Activated naive CD4-positive, alpha-beta T cell treated with anti-CD3 and anti-CD28 coated beads for 36 hours (primary cell): ENCODE results near the gene MCF2. TPM values are rescaled to one million over a fixed set of nuclear protein-coding genes. Genes with fewer than 3 reads are reported as not detected.
A peak's percentile ranks its signal among the peaks of the same experiment; 100 is the strongest.

Experiments used
- CTCF ChIA-PET: fragments of 350-600 bp; sonication (Branson Sonifier 250); formaldehyde crosslinking; loops from one replicate; lab custom pipeline; 2021; ENCODE audit warnings: antibody characterized with exemption; lab: Charles Lee
- DNase-seq: peaks from one replicate; pipeline ENCODE4 v3.0.0-alpha.2; 2020
- H3K27ac Mint-ChIP-seq: one replicate; pipeline ENCODE4 v1.8.0; 2021; ENCODE audit warnings: mild to moderate bottlenecking, mixed read lengths
- H3K27me3 Mint-ChIP-seq: one replicate; pipeline ENCODE4 v1.8.0; 2021; ENCODE audit warnings: low read depth, mixed read lengths
- H3K36me3 Mint-ChIP-seq: one replicate; pipeline ENCODE4 v1.8.0; 2021; ENCODE audit warnings: low read depth, mixed read lengths
- H3K4me1 Mint-ChIP-seq: one replicate; pipeline ENCODE4 v1.8.0; 2021; ENCODE audit warnings: low read depth, mixed read lengths
- H3K4me3 Mint-ChIP-seq: one replicate; pipeline ENCODE4 v1.8.0; 2021; ENCODE audit warnings: mild to moderate bottlenecking, moderate library complexity, mixed read lengths
- H3K9me3 Mint-ChIP-seq: one replicate; pipeline ENCODE4 v1.8.0; 2021; ENCODE audit warnings: mixed read lengths
- intact Hi-C: fragments of 100-400 bp; cut with micrococcal nuclease; formaldehyde crosslinking; loops from one replicate; pipeline ENCODE4 v1.15.1; 2023
- total RNA-seq, 2 experiments: library from RNA; stranded (reverse); gene quantifications; one replicate each; pipeline ENCODE4 v1.2.3, GENCODE V29; 2021

MCF2 gene
- total RNA-seq, 2 experiments from 2014 or later = 0.07 to 0.10 TPM

- no peaks in the 10 kb centered on the region for H3K27me3 Mint-ChIP-seq
- no peaks in the 10 kb centered on the region for H3K36me3 Mint-ChIP-seq
- H3K27ac Mint-ChIP-seq = no peak overlapping the region
- no peak for DNase-seq
- CTCF ChIA-PET = no interaction called here
- intact Hi-C loops = no loop called here
- H3K9me3 Mint-ChIP-seq = no peaks in the 10 kb centered on the region
- H3K4me1 Mint-ChIP-seq = no peaks in the 10 kb centered on the region
- H3K4me3 Mint-ChIP-seq = no peak overlapping the region
Measured at GRCh38 chrX:139563251-139563650, 144.7 kb downstream of the MCF2 start.

DNA sequence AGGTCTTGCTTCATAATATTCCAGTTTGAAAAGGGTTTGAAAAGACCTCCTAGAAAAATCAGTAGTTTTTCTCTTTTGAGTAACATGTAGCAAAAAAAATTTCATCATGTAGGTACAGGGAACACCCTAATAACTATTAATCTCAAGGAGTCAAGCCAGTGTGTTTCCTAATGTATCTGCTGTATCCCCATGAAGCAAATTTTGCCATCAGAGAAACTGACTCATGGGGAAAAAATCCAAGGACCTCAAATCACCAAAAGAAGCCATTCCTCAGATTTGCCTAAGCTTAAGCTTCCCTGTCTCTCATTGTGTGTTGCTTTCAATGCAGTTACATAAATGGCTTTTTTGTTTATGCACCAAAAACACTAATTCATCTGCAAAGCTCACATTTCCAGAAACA, 147.7 kb downstream of the MCF2 start:
- Mint-ChIP-seq H3K4me3 (no peak overlapping the region), H3K4me1 (no peaks in the 10 kb centered on the region), H3K36me3 (no peaks in the 10 kb centered on the region), H3K27ac (no peak overlapping the region), H3K27me3 (peaks cover 2% of the 10 kb centered on the region), H3K9me3 (no peaks in the 10 kb centered on the region)
- intact Hi-C loops = no loop called here
- CTCF ChIA-PET = interaction anchor here (0.7 kb wide), 1 partner anchor 10 kb away, joined by 6 read pairs; no protein-coding TSS in a partner anchor
- no peak for DNase-seq

DNA sequence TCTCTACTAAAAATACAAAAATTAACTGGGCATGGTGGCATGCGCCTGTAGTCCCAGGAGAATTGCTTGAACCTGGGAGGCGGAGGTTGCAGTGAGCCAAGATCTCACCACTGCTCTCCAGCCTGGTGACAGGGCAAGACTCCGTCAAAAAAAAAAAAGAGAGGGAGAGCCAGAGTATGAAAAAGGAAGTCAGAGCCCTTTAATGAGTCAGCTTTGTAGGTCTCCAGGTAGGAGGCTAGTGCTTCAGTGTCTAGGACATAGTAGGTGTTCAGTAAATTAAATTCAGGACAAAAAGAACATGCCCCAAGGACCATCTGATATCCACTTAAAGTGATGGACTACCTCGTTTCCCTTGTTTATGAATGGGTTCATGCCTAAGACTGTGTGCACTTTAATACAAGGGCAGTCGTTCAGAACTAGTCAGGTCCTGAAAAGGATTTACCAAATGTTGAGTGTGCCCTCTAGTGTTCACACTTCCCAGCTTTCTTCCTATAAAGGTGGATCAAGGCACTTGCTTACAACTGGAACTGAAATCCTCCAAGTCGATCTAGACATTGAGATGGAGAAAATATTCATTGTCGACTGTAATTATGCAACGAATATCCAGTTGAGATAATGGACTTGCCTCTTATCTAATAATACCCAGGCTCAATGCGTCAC, 148.5 kb downstream of the MCF2 start:
- CTCF ChIA-PET = interaction anchor here (0.5 to 0.7 kb wide), 2 partner anchors 11 to 563 kb away, joined by 4 to 6 read pairs; no protein-coding TSS in a partner anchor
- intact Hi-C loops = loop anchor here (1.0 to 10.0 kb wide), 2 partner anchors 415 to 433 kb away; no protein-coding TSS in a partner anchor

GRCh38 chrX:139554991-139555675, 152.8 kb downstream of the MCF2 start:
- intact Hi-C loops = loop anchor here (10.0 kb wide), 1 partner anchor 420 kb away; no protein-coding TSS in a partner anchor
- CTCF ChIA-PET = no interaction called here

More for the DNA sequence above, 148.5 kb downstream of the MCF2 start:
- Mint-ChIP-seq H3K4me1 (peaks cover 3% of the 10 kb centered on the region), H3K9me3 (no peaks in the 10 kb centered on the region), H3K36me3 (no peaks in the 10 kb centered on the region), H3K4me3 (no peak overlapping the region), H3K27ac (no peak overlapping the region), H3K27me3 (peaks cover 2% of the 10 kb centered on the region)
- DNase-seq = peak; percentile 31

DNA sequence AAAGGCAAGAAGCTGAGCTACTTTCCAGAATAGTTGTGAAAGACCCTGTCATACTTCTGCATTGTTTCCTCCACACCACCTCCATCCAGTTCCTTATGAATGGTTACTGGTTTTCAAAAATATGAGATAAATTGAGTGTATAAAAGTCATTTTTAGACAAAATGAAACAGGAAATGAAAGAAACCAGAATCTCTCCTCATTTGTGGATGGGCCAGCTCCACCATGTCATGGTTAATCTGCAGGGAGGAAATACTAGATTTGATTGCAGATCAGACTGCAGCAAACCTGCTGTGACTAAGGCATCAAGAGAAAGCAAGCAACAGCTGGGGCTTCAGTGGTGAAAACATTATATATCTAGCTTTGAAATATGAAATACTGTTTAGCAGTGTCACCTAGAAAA, 153.6 kb downstream of the MCF2 start:
- Mint-ChIP-seq H3K36me3 (no peaks in the 10 kb centered on the region), H3K9me3 (no peaks in the 10 kb centered on the region), H3K27ac (no peak overlapping the region), H3K4me1 (peaks cover 13% of the 10 kb centered on the region), H3K4me3 (no peak overlapping the region), H3K27me3 (peaks cover 10% of the 10 kb centered on the region)
- no peak for DNase-seq
- CTCF ChIA-PET = no interaction called here
- intact Hi-C loops = loop anchor here (10.0 kb wide), 1 partner anchor 420 kb away; no protein-coding TSS in a partner anchor

More at GRCh38 chrX:139554991-139555675, 152.8 kb downstream of the MCF2 start:
- H3K27ac Mint-ChIP-seq = no peak overlapping the region
- no peak overlapping the region for H3K4me3 Mint-ChIP-seq
- peaks cover 13% of the 10 kb centered on the region for H3K4me1 Mint-ChIP-seq
- DNase-seq = no peak
- no peaks in the 10 kb centered on the region for H3K36me3 Mint-ChIP-seq
- H3K9me3 Mint-ChIP-seq = no peaks in the 10 kb centered on the region
- H3K27me3 Mint-ChIP-seq = peaks cover 10% of the 10 kb centered on the region

DNA sequence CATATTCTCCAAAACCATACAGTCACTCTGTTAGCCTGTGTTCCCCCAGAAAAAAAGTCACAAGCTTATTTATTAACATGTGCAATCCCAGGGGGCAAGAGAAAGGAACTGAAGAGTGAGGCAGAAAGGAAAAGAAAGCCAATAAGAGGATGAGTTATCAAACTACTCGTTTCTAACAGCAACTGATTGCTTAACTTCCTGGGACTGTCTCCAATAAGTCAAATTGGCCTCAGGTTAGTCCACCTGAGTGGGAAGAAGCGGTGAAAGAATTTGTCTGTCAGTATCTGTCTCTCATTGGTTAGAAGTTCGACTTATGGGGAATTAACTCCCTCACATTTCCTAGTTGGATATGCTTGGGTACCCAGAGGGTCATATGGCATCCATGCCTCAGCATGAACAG, 163.4 kb downstream of the MCF2 start:
- DNase-seq = no peak
- CTCF ChIA-PET = no interaction called here
- Mint-ChIP-seq H3K4me1 (no peaks in the 10 kb centered on the region), H3K9me3 (no peaks in the 10 kb centered on the region), H3K27ac (no peak overlapping the region), H3K4me3 (no peak overlapping the region), H3K36me3 (no peaks in the 10 kb centered on the region), H3K27me3 (no peaks in the 10 kb centered on the region)
- intact Hi-C loops = no loop called here

DNA sequence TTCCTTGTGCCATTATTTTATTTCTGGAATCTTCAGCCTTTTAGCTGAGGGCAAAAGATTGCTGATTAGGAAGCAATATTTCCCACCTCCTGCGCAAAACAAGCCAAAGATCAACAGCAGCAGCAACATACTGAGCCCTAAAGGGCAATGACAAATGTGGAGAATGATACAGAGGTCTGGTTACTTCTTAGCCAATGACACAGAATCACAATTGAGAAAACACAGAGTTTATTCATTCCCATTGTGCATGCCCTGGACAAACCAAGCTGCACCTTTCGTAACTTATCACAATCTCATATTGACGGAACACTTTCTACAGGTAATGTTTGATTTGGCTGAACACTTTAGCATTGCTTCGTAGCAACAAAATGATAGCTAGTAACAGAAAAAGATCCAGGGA, 164.0 kb downstream of the MCF2 start:
- intact Hi-C loops = no loop called here
- H3K9me3 Mint-ChIP-seq = no peaks in the 10 kb centered on the region

DNA sequence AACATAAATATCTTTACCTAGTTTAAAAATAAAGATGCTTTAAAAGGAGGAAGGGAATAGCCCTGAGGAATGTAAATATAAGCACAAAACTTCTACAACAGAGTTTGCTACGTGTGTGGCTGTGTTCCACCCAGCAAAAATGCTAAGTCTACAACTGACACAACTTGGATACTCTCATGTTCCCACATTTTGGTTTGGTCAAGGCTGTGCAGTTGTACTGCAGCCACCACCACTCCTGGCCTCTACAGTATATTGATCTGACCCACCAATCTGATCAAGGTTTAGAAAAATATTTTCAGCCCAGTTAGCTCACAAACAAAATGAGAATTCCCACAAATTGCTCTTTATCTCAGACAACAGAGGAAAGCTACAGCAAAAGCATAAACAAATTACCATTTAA, 165.3 kb downstream of the MCF2 start:
- no peaks in the 10 kb centered on the region for H3K36me3 Mint-ChIP-seq
- no peaks in the 10 kb centered on the region for H3K4me1 Mint-ChIP-seq
- intact Hi-C loops = no loop called here
- H3K4me3 Mint-ChIP-seq = no peak overlapping the region
- CTCF ChIA-PET = no interaction called here
- no peak for DNase-seq
- no peaks in the 10 kb centered on the region for H3K9me3 Mint-ChIP-seq
- no peaks in the 10 kb centered on the region for H3K27me3 Mint-ChIP-seq
- H3K27ac Mint-ChIP-seq = no peak overlapping the region

More for the DNA sequence above, 164.0 kb downstream of the MCF2 start:
- Mint-ChIP-seq H3K27ac (no peak overlapping the region), H3K27me3 (no peaks in the 10 kb centered on the region), H3K4me1 (no peaks in the 10 kb centered on the region), H3K36me3 (no peaks in the 10 kb centered on the region), H3K4me3 (no peak overlapping the region)
- CTCF ChIA-PET = no interaction called here
- no peak for DNase-seq

DNA sequence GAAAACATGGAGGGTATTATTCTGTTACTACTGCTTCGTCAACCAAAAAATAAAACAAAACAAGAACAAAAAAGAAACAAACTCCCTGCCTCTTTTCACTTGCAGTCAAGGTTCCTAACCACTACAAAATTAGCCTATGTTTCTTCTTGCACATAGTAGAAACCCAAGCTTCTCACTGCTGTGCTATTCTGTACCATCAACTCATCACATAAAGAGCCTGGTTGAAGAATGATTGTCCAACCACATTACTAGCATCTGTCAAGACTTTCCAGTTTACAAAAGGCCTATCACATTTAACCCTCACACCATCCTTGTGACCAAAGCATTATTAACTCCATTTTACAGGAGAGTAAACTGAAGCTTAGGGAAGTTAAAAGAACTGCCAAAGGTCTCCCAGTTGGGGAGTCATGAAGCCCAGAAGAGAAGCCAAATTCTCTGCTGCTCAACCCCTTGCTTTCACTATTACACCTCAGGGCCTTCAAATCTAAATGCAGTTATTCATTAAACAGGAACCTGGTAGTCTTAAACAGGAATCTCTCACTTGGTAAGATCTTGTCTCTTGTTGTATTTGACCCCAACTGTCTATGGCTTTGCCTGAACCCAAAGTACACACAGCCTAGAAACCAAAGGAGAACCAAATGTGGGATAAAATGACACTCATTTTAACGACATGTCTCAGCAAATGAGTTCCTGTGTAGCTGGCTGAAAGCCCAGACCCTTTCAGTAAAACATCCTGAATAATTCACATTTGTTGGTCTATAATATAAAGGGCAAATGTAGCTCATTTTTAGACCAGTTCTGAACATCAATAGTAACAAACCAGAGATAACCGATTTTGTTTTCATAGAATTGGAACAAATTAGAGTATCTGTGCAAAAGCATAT, 168.8 kb downstream of the MCF2 start:
- CTCF ChIA-PET = no interaction called here

GRCh38 chrX:139533444-139533843, 174.5 kb downstream of the MCF2 start:
- Mint-ChIP-seq H3K27me3 (no peaks in the 10 kb centered on the region), H3K4me1 (no peaks in the 10 kb centered on the region), H3K27ac (no peak overlapping the region), H3K9me3 (no peaks in the 10 kb centered on the region), H3K36me3 (no peaks in the 10 kb centered on the region), H3K4me3 (no peak overlapping the region)
- DNase-seq = no peak
- CTCF ChIA-PET = no interaction called here
- intact Hi-C loops = no loop called here

More for the DNA sequence above, 168.8 kb downstream of the MCF2 start:
- Mint-ChIP-seq H3K36me3 (no peaks in the 10 kb centered on the region), H3K4me1 (no peaks in the 10 kb centered on the region), H3K27ac (no peak overlapping the region), H3K4me3 (no peak overlapping the region), H3K27me3 (no peaks in the 10 kb centered on the region), H3K9me3 (no peaks in the 10 kb centered on the region)
- DNase-seq = no peak
- intact Hi-C loops = no loop called here

GRCh38 chrX:139532834-139533233, 175.1 kb downstream of the MCF2 start:
- no peak overlapping the region for H3K27ac Mint-ChIP-seq
- intact Hi-C loops = no loop called here
- H3K4me3 Mint-ChIP-seq = no peak overlapping the region
- no peaks in the 10 kb centered on the region for H3K27me3 Mint-ChIP-seq
- H3K4me1 Mint-ChIP-seq = no peaks in the 10 kb centered on the region
- DNase-seq = no peak
- CTCF ChIA-PET = no interaction called here
- H3K9me3 Mint-ChIP-seq = no peaks in the 10 kb centered on the region
- H3K36me3 Mint-ChIP-seq = no peaks in the 10 kb centered on the region
